Sigmoid colon (tissue), 4 donors: ENCODE measurements around the gene MNAT1.

Experiments
- EP300 ChIP-seq, 4 donors: sonication (generic); formaldehyde crosslinking; IDR thresholded peaks; one replicate each; pipeline ENCODE4 v1.6.1; 2017; ENCODE audit warnings: antibody characterized with exemption in 4 of 4
- POLR2A ChIP-seq, 2 donors: fragments of 450-650 bp; IDR thresholded peaks; one replicate each; pipeline ENCODE4 v1.6.1; 2016; ENCODE audit warnings: antibody characterized with exemption in 2 of 2, mild to moderate bottlenecking in 2 of 2, moderate library complexity in 2 of 2
- POLR2AphosphoS5 ChIP-seq, 4 donors: sonication (generic); formaldehyde crosslinking; IDR thresholded peaks; one replicate each; pipeline ENCODE4 v1.6.1; 2017; ENCODE audit warnings: antibody characterized with exemption in 4 of 4
- TF ChIP-seq, protein P1 (sequence below), 4 experiments: fragments of 450-650 bp in 3 of 4; fragments of 200-600 bp in 1 of 4; IDR thresholded peaks; one replicate each; pipeline ENCODE4 v1.5.1; 2016 to 2019; ENCODE audit warnings: antibody characterized with exemption in 4 of 4, mild to moderate bottlenecking in 3 of 4, moderate library complexity in 2 of 4

GRCh38 chr14:60845523-60845922 lies 111.0 kb downstream of the MNAT1 start:
- TF ChIP-seq, protein P1, sequence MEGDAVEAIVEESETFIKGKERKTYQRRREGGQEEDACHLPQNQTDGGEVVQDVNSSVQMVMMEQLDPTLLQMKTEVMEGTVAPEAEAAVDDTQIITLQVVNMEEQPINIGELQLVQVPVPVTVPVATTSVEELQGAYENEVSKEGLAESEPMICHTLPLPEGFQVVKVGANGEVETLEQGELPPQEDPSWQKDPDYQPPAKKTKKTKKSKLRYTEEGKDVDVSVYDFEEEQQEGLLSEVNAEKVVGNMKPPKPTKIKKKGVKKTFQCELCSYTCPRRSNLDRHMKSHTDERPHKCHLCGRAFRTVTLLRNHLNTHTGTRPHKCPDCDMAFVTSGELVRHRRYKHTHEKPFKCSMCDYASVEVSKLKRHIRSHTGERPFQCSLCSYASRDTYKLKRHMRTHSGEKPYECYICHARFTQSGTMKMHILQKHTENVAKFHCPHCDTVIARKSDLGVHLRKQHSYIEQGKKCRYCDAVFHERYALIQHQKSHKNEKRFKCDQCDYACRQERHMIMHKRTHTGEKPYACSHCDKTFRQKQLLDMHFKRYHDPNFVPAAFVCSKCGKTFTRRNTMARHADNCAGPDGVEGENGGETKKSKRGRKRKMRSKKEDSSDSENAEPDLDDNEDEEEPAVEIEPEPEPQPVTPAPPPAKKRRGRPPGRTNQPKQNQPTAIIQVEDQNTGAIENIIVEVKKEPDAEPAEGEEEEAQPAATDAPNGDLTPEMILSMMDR (IDR thresholded peaks at IDR 0.05): no peak
- TF ChIP-seq POLR2A (IDR thresholded peaks at IDR 0.05) (no peak), POLR2AphosphoS5 (IDR thresholded peaks at IDR 0.05) (no peak), EP300 (IDR thresholded peaks at IDR 0.05) (no peak)
